Neural cell (in vitro differentiated cells): ENCODE results near the gene ACTR6. TPM values are rescaled to one million over a fixed set of nuclear protein-coding genes. Genes with fewer than 3 reads are reported as not detected.
"Not testable (repeated sequence)": the region's sequence is repeated elsewhere in the genome, so short reads cannot be mapped to it uniquely, and the experiment has no call there.

Source experiments
- H2AFZ ChIP-seq: fragments of 200-600, 300-800 bp; sonication (generic), shearing (Covaris generic); 2 replicates; pipeline ENCODE4 v1.6.0; 2014; ENCODE audit warnings: low read depth, mild to moderate bottlenecking, antibody characterized with exemption, low read length, moderate library complexity
- H3F3A ChIP-seq: fragments of 200-600 bp; shearing (Covaris generic); 2 replicates; pipeline ENCODE4 v1.6.1; 2016; ENCODE audit warnings: mild to moderate bottlenecking, moderate library complexity, mixed read lengths, antibody characterized with exemption, low read length; ENCODE audit not compliant: insufficient read depth, poor library complexity, severe bottlenecking
- H3K27ac ChIP-seq: fragments of 200-600, 300-800 bp; sonication (generic), shearing (Covaris generic); 2 replicates; pipeline ENCODE4 v1.5.1; 2014; ENCODE audit warnings: mild to moderate bottlenecking, low read length, moderate library complexity
- H3K27me3 ChIP-seq: fragments of 300-800, 200-600 bp; sonication (generic), shearing (Covaris generic); 2 replicates; pipeline ENCODE4 v1.6.0; 2014; ENCODE audit warnings: mild to moderate bottlenecking, low read depth, low read length, moderate library complexity; ENCODE audit not compliant: insufficient read depth
- H3K36me3 ChIP-seq: fragments of 300-800, 200-600 bp; sonication (generic), shearing (Covaris generic); 2 replicates; pipeline ENCODE4 v1.5.1; 2014; ENCODE audit warnings: mild to moderate bottlenecking, antibody characterized with exemption, low read length, moderate library complexity; ENCODE audit not compliant: insufficient read depth
- H3K4me2 ChIP-seq: fragments of 300-800, 200-600 bp; sonication (generic), shearing (Covaris generic); 2 replicates; pipeline ENCODE4 v1.6.0; 2014; ENCODE audit warnings: mild to moderate bottlenecking, low read length
- H3K4me3 ChIP-seq: fragments of 300-800, 200-600 bp; sonication (generic), shearing (Covaris generic); 2 replicates; pipeline ENCODE4 v1.5.1; 2014; ENCODE audit warnings: mild to moderate bottlenecking, low read length, moderate library complexity
- H3K79me2 ChIP-seq: fragments of 200-600 bp; shearing (Covaris generic); replicated peaks from 2 replicates; pipeline ENCODE4 v1.6.0; 2014; ENCODE audit warnings: mild to moderate bottlenecking, low read length, moderate library complexity; ENCODE audit not compliant: insufficient read depth
- H3K9ac ChIP-seq: fragments of 300-800, 200-600 bp; sonication (generic), shearing (Covaris generic); 2 replicates; pipeline ENCODE4 v1.6.1; 2016; ENCODE audit warnings: mild to moderate bottlenecking, low read length, mixed read lengths
- H3K9me2 ChIP-seq: fragments of 200-600 bp; shearing (Covaris generic); 2 replicates; pipeline ENCODE4 v1.6.1; 2016; ENCODE audit warnings: mild to moderate bottlenecking, low read length, mixed read lengths; ENCODE audit not compliant: insufficient read depth
- H3K9me3 ChIP-seq: fragments of 200-600, 300-800 bp; sonication (generic), shearing (Covaris generic); 2 replicates; pipeline ENCODE4 v1.6.1; 2016; ENCODE audit warnings: mild to moderate bottlenecking, mixed run types, low read length, moderate library complexity, mixed read lengths
- H4K20me1 ChIP-seq: fragments of 200-600 bp; shearing (Covaris generic); 2 replicates; pipeline ENCODE4 v1.6.1; 2016; ENCODE audit warnings: mild to moderate bottlenecking, mixed run types; ENCODE audit not compliant: insufficient read depth
- CTCF ChIP-seq: fragments of 450-650 bp; IDR thresholded peaks from 2 replicates; pipeline ENCODE4 v1.5.1; 2014; ENCODE audit warnings: antibody characterized with exemption, mild to moderate bottlenecking, moderate library complexity; ENCODE audit not compliant: poor library complexity, severe bottlenecking
- EP300 ChIP-seq: fragments of 450-650 bp; conservative IDR thresholded peaks from 2 replicates; pipeline ENCODE4 v1.6.1; 2014; ENCODE audit warnings: antibody characterized with exemption, mild to moderate bottlenecking, moderate library complexity; ENCODE audit not compliant: poor library complexity, severe bottlenecking
- EZH2 ChIP-seq: fragments of 200-600, 300-800 bp; shearing (Covaris generic), sonication (generic); IDR thresholded peaks from 2 replicates; pipeline ENCODE4 v1.6.1; 2014; ENCODE audit warnings: antibody characterized with exemption, low read length, borderline replicate concordance, mild to moderate bottlenecking; ENCODE audit not compliant: insufficient read depth, poor library complexity, severe bottlenecking
- MXI1 ChIP-seq: fragments of 450-650 bp; conservative IDR thresholded peaks from 2 replicates; pipeline ENCODE4 v1.6.1; 2014; ENCODE audit warnings: antibody characterized with exemption, mild to moderate bottlenecking; ENCODE audit not compliant: poor library complexity, severe bottlenecking
- POLR2AphosphoS5 ChIP-seq: IDR thresholded peaks from 2 replicates; pipeline ENCODE4 v1.6.1; 2012
- RAD21 ChIP-seq: fragments of 450-650 bp; conservative IDR thresholded peaks from 2 replicates; pipeline ENCODE4 v1.6.1; 2014; ENCODE audit warnings: antibody characterized with exemption, mild to moderate bottlenecking, moderate library complexity
- REST ChIP-seq: IDR thresholded peaks from 2 replicates; pipeline ENCODE4 v1.6.1; 2012; ENCODE audit warnings: borderline replicate concordance
- SMC3 ChIP-seq: fragments of 450-650 bp; conservative IDR thresholded peaks from 2 replicates; pipeline ENCODE4 v1.6.1; 2014; ENCODE audit warnings: antibody characterized with exemption, mild to moderate bottlenecking, moderate library complexity; ENCODE audit not compliant: poor library complexity
- TAF1 ChIP-seq: IDR thresholded peaks from 2 replicates; pipeline ENCODE4 v1.6.1; 2012; ENCODE audit warnings: low read depth
- polyA plus RNA-seq: library from polyadenylated mRNA; depleted of rRNA; stranded (reverse); fragments of >200 nt; gene quantifications from 2 replicates; pipeline ENCODE4 v1.2.3, GENCODE V29; 2014

The ACTR6 gene
- polyA plus RNA-seq, 1 donor from 2014 or later, result 128 TPM

- H3K4me3 ChIP-seq, result no peak overlapping the region
Measured at GRCh38 chr12:100174495-100174894, 26.1 kb upstream of the ACTR6 start.

GRCh38 chr12:100176493-100176892, 24.1 kb upstream of the ACTR6 start:
- H2AFZ ChIP-seq, H3F3A ChIP-seq, H3K27me3 ChIP-seq, H3K79me2 ChIP-seq, H3K4me2 ChIP-seq, H3K27ac ChIP-seq, H4K20me1 ChIP-seq, H3K9me2 ChIP-seq, H3K4me3 ChIP-seq, H3K36me3 ChIP-seq, H3K9me3 ChIP-seq, H3K9ac ChIP-seq: not testable (repeated sequence)

More at GRCh38 chr12:100174495-100174894, 26.1 kb upstream of the ACTR6 start:
- Histone ChIP-seq H3K9ac (no peak overlapping the region), H4K20me1 (no peaks in the 10 kb centered on the region), H3K9me3 (no peaks in the 10 kb centered on the region), H3K27ac (no peak overlapping the region), H2AFZ (no peak overlapping the region), H3K9me2 (no peaks in the 10 kb centered on the region), H3K27me3 (no peaks in the 10 kb centered on the region), H3K4me2 (no peak overlapping the region), H3K36me3 (no peaks in the 10 kb centered on the region), H3F3A (no peaks in the 10 kb centered on the region), H3K79me2 (no peaks in the 10 kb centered on the region)
- TF ChIP-seq SMC3 (no peak), EP300 (no peak), TAF1 (no peak), EZH2 (no peak), MXI1 (no peak), POLR2AphosphoS5 (no peak), CTCF (no peak), REST (no peak), RAD21 (no peak)

GRCh38 chr12:100179252-100179651, 21.4 kb upstream of the ACTR6 start:
- H3K9ac ChIP-seq, result no peak overlapping the region
- no peak overlapping the region for H2AFZ ChIP-seq
- H3K4me3 ChIP-seq, result no peak overlapping the region
- H3K79me2 ChIP-seq, result no peaks in the 10 kb centered on the region
- TF ChIP-seq POLR2AphosphoS5 (no peak), MXI1 (no peak), EZH2 (no peak), REST (no peak), RAD21 (no peak), TAF1 (no peak), CTCF (no peak), EP300 (no peak), SMC3 (no peak)
- H3K4me2 ChIP-seq, result no peak overlapping the region
- no peaks in the 10 kb centered on the region for H3K9me2 ChIP-seq
- H3F3A ChIP-seq, result no peaks in the 10 kb centered on the region
- H4K20me1 ChIP-seq, result no peaks in the 10 kb centered on the region
- no peaks in the 10 kb centered on the region for H3K36me3 ChIP-seq
- H3K27ac ChIP-seq, result no peak overlapping the region
- H3K9me3 ChIP-seq, result no peaks in the 10 kb centered on the region
- H3K27me3 ChIP-seq, result no peaks in the 10 kb centered on the region
